T follicular helper cell (primary cell): ENCODE results near the gene CACNG4.

ENCODE experiments used
- DNase-seq: peaks from one replicate; pipeline ENCODE4 v3.0.0-alpha.2; 2020; ENCODE audit warnings: low read depth

Gene CACNG4

GRCh38 chr17:66944351-66945146, 20.0 kb upstream of the CACNG4 start:
- DNase-seq = no peak

GRCh38 chr17:66945147-66945835, 19.2 kb upstream of the CACNG4 start:
- DNase-seq = no peak

GRCh38 chr17:66946251-66946650, 18.3 kb upstream of the CACNG4 start:
- no peak for DNase-seq

- no peak for DNase-seq
Observed at GRCh38 chr17:66947311-66947710, 17.2 kb upstream of the CACNG4 start.

- no peak for DNase-seq
Observed at GRCh38 chr17:66948061-66948750, 16.3 kb upstream of the CACNG4 start.

- DNase-seq = no peak
Observed at GRCh38 chr17:66949501-66949900, 15.0 kb upstream of the CACNG4 start.

GRCh38 chr17:66950325-66950724, 14.2 kb upstream of the CACNG4 start:
- DNase-seq = no peak

- DNase-seq = no peak
Observed at GRCh38 chr17:66950886-66951604, 13.5 kb upstream of the CACNG4 start.

- DNase-seq = no peak
Observed at GRCh38 chr17:66951605-66951953, 12.9 kb upstream of the CACNG4 start.

GRCh38 chr17:66952031-66952524, 12.4 kb upstream of the CACNG4 start:
- no peak for DNase-seq

GRCh38 chr17:66952681-66953629, 11.6 kb upstream of the CACNG4 start:
- DNase-seq = no peak

GRCh38 chr17:66953630-66954020, 10.9 kb upstream of the CACNG4 start:
- DNase-seq = no peak

- no peak for DNase-seq
Observed at GRCh38 chr17:66954632-66955031, 9.9 kb upstream of the CACNG4 start.

GRCh38 chr17:66955821-66956220, 8.7 kb upstream of the CACNG4 start:
- DNase-seq = no peak

GRCh38 chr17:66956941-66957340, 7.6 kb upstream of the CACNG4 start:
- DNase-seq = no peak

- no peak for DNase-seq
Observed at GRCh38 chr17:66957343-66957742, 7.2 kb upstream of the CACNG4 start.

GRCh38 chr17:66957951-66958579, 6.4 kb upstream of the CACNG4 start:
- DNase-seq = no peak

GRCh38 chr17:66959641-66960375, 4.7 kb upstream of the CACNG4 start:
- no peak for DNase-seq

GRCh38 chr17:66960613-66961012, 3.9 kb upstream of the CACNG4 start:
- DNase-seq = no peak

- DNase-seq = no peak
Observed at GRCh38 chr17:66963521-66963908, 992 bp upstream of the CACNG4 start.
